Epithelial cell of proximal tubule (primary cell): Measurements from ENCODE around the gene MAP3K9. TPM values are rescaled to one million over a fixed set of nuclear protein-coding genes. Genes with fewer than 3 reads are reported as not detected.
A peak's percentile ranks its signal among the peaks of the same experiment; 100 is the strongest.

ENCODE experiments used
- DNase-seq: peaks from one replicate; pipeline ENCODE4 v3.0.0-alpha.2; 2011; ENCODE audit warnings: low read depth
- H3K4me3 ChIP-seq: 2 replicates; pipeline ENCODE4 v1.5.1; 2011; ENCODE audit warnings: low read depth, mild to moderate bottlenecking, low read length
- total RNA-seq: library from RNA; depleted of rRNA; stranded (reverse); fragments of >200 nt; gene quantifications from 2 replicates; pipeline ENCODE4 v1.2.3, GENCODE V29; 2015
- TF ChIP-seq, protein P1 (sequence below): conservative IDR thresholded peaks from 2 replicates; pipeline ENCODE4 v1.5.1; 2012; ENCODE audit warnings: low read depth, mild to moderate bottlenecking, low read length

The MAP3K9 gene
- total RNA-seq, 1 donor from 2014 or later, result 16.7 TPM

DNA sequence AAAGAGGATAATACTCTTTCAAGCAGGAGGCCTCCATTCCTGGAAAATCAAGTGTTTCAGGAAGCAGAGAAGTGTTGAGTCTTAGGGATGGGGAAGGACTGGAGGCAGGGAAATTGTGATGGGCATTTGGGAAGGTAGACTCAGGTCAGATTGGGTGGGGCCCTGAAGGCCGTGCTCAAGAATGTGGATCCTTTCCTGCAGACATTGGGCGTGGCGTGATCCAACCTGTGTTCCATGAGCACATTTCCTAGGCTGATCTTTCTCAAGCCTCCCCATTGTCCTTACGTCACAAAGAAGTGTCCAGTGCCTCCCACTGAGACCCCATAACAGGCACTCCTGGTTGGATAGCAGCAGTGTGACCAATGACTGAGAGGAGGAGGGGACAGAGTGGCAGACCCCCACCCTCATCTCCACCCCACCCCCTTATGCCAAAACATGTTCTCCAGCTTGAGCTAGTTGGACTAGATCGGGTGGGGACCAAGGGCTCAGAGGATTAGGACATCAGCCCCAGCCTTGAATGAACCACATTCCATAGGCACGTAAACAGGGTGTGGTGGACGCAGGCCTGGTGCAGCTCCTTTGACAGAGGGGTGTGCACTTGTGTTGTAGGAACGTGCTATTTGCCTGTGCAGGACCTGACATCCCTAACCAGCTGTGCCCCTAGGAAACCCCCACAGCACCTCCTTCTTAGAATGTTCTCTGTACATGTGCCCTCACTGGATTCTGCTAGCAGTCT lies 90.8 kb downstream of the MAP3K9 start:
- DNase-seq, result no peak
- TF ChIP-seq, protein P1, sequence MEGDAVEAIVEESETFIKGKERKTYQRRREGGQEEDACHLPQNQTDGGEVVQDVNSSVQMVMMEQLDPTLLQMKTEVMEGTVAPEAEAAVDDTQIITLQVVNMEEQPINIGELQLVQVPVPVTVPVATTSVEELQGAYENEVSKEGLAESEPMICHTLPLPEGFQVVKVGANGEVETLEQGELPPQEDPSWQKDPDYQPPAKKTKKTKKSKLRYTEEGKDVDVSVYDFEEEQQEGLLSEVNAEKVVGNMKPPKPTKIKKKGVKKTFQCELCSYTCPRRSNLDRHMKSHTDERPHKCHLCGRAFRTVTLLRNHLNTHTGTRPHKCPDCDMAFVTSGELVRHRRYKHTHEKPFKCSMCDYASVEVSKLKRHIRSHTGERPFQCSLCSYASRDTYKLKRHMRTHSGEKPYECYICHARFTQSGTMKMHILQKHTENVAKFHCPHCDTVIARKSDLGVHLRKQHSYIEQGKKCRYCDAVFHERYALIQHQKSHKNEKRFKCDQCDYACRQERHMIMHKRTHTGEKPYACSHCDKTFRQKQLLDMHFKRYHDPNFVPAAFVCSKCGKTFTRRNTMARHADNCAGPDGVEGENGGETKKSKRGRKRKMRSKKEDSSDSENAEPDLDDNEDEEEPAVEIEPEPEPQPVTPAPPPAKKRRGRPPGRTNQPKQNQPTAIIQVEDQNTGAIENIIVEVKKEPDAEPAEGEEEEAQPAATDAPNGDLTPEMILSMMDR, result no peak
- H3K4me3 ChIP-seq, result no peak overlapping the region

DNA sequence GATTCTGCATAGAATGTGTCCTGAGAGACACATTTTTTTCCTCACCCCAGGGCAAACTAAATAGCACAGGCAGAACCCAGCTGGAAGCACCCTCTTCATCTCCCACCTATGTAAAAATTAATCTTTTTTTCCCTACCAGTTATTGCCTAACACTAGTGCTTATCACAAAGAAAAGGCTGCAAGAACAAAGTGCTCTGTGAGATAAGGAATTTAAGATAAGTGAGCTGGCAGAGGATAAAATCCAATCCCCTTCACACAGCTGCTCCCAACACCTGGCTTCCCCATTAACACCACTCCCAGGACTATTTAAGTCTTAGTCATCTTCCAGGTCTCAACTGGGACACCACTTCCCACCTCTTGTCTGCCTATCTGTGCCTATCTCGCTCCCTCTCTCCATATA lies 92.4 kb downstream of the MAP3K9 start:
- TF ChIP-seq, protein P1, result no peak
- no peak for DNase-seq
- no peak overlapping the region for H3K4me3 ChIP-seq

DNA sequence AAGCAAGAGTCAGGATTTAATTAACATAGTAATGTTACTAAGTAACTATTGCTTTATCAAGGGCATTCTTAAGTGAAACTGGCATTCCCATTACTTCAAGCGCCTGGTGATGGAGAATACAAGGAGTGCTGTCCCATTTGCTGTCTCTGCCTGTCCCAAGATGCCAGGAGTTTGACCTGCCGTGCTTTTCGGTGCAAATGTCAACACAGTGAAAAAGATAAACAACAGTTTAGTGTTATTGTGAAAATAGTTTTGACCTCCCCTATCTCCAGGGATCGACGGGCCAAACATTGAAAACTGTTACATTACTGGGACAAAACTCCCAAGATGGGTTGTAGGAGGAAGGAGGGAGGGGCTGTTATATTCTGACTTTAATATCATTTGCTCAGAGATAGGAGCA lies 92.8 kb downstream of the MAP3K9 start:
- no peak for DNase-seq
- TF ChIP-seq, protein P1, result no peak
- no peak overlapping the region for H3K4me3 ChIP-seq

DNA sequence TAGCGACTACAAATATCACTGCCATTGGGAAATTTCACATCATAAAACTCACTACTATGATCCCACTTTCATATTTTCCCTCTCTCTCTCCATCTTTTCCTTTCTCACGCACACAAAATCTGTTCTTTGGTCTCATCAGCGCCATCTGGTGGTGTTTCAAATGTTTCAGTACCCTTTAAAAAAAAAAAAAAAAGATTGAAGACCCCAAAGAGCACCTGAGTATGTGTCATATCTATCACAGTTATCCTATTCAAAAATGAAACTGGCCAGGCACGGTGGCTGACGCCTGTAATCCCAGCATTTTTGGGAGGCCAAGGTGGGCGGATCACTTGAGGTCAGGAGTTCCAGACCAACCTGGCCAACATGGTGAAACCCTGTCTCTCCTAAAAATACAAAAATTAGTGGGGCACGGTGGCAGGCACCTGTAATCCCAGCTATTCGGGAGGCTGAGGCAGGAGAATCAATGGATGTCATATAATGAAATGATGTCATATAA lies 95.2 kb downstream of the MAP3K9 start:
- DNase-seq, result no peak

DNA sequence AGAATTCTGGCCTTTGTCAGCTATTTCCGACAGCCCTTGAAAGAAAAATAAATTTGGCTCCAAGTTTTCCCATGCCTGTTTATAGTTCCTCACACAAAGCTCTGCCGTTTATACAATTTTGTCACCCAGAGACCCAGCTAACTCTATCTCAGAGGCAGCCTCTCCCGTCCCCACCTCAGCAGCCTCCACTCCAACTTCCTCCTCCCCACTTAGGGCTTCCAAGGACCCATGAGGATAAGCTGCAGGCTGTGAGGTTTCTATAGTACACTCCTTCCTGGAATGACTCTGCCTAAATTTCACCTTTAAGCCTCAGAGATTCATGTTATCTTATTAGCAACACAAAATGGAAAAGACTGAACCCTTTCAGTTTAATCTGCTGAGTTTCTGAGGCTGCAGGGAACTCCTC lies 95.8 kb downstream of the MAP3K9 start:
- TF ChIP-seq, protein P1, result no peak
- no peak overlapping the region for H3K4me3 ChIP-seq
- no peak for DNase-seq

More for the DNA sequence above, 95.2 kb downstream of the MAP3K9 start:
- H3K4me3 ChIP-seq, result no peak overlapping the region
- TF ChIP-seq, protein P1, result peak; percentile 69

DNA sequence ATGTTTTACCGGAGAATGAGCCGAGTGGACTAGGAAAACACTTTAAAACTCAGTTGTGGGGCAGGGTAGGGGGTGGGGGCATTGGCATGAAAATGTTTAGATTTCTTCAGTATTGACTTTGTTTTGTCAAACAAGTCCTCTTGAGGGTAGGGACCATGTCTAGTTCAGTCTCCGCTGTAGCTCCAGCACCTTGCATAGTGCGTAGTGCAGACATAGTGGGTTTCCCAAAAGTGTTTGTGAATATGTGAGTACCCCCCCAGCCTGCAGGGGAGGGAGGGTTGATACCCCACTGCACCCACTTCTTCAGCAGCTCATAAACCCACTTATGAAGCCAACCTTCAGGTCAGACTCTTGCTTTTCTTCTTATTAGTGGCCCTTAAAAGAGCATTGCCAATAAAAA lies 96.2 kb downstream of the MAP3K9 start:
- TF ChIP-seq, protein P1, result no peak
- no peak overlapping the region for H3K4me3 ChIP-seq
- DNase-seq, result no peak

DNA sequence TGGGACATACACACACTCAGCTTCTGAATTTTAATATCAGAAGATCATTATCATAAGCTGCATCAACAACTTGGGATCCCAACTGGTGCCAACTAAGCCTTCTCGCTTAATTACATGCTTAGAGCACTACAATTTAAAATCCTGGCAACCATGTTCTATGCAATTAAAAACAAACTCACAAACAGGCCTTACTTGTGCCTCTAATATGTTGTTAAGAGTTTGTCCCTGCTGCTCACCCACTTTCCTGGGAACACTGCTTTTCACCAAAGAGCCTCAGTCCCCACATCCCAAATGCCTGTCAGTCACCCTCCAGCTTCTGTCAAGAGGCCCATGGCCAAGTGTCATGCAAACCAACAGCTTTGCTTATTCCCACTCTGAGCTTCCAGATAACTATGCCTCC lies 97.9 kb downstream of the MAP3K9 start:
- TF ChIP-seq, protein P1, result no peak
- no peak overlapping the region for H3K4me3 ChIP-seq
- DNase-seq, result no peak
